GM23338 (cell line): ENCODE results near the gene PRR22. TPM values are rescaled to one million over a fixed set of nuclear protein-coding genes. Genes with fewer than 3 reads are reported as not detected.

ENCODE experiments used
- ATAC-seq: fragments of 200-7000 bp; cut with Tn5 transposase; 3 replicates; pipeline ENCODE4 v1.9.1; 2020
- DNase-seq: peaks from one replicate; pipeline ENCODE4 v3.0.0-alpha.2; 2015; ENCODE audit warnings: low spot score
- H2AFZ ChIP-seq: fragments of 200-600 bp; sonication (generic); 2 replicates; pipeline ENCODE4 v1.8.0; 2016; ENCODE audit warnings: antibody characterized with exemption, mild to moderate bottlenecking, moderate library complexity
- H3F3A ChIP-seq: fragments of 200-600 bp; sonication (generic); replicated peaks from 2 replicates; pipeline ENCODE4 v1.8.0; 2017; ENCODE audit warnings: antibody characterized with exemption, mixed run types, low read depth
- H3K27ac ChIP-seq: fragments of 200-600 bp; sonication (generic); 2 replicates; pipeline ENCODE4 v1.6.1; 2016; ENCODE audit warnings: low read depth
- H3K27me3 ChIP-seq: fragments of 200-600 bp; sonication (generic); 2 replicates; pipeline ENCODE4 v1.8.0; 2016; ENCODE audit warnings: mild to moderate bottlenecking, mixed run types, moderate library complexity; ENCODE audit not compliant: insufficient read depth
- H3K36me3 ChIP-seq: fragments of 200-600 bp; sonication (generic); 2 replicates; pipeline ENCODE4 v1.8.0; 2016; ENCODE audit warnings: mild to moderate bottlenecking; ENCODE audit not compliant: insufficient read depth
- H3K4me1 ChIP-seq: fragments of 200-600 bp; sonication (generic); 2 replicates; pipeline ENCODE4 v1.8.0; 2016; ENCODE audit warnings: mild to moderate bottlenecking, moderate library complexity; ENCODE audit not compliant: insufficient read depth
- H3K4me2 ChIP-seq: fragments of 200-600 bp; sonication (generic); 2 replicates; pipeline ENCODE4 v1.7.1; 2017; ENCODE audit warnings: mixed run types
- H3K4me3 ChIP-seq: fragments of 200-600 bp; sonication (generic); 2 replicates; pipeline ENCODE4 v1.6.1; 2016; ENCODE audit warnings: mixed run types
- H3K79me2 ChIP-seq: fragments of 200-600 bp; sonication (generic); replicated peaks from 2 replicates; pipeline ENCODE4 v1.8.0; 2017; ENCODE audit warnings: mild to moderate bottlenecking; ENCODE audit not compliant: insufficient read depth
- H3K9me2 ChIP-seq: fragments of 200-600 bp; sonication (generic); 2 replicates; pipeline ENCODE4 v1.8.0; 2017; ENCODE audit not compliant: insufficient read depth
- H4K20me1 ChIP-seq: fragments of 200-600 bp; sonication (generic); replicated peaks from 2 replicates; pipeline ENCODE4 v1.8.0; 2017; ENCODE audit warnings: mild to moderate bottlenecking; ENCODE audit not compliant: insufficient read depth
- H3K27ac Mint-ChIP-seq: 2 replicates; pipeline ENCODE4 v1.8.0; 2020; ENCODE audit warnings: inconsistent platforms, mild to moderate bottlenecking, moderate library complexity, mixed read lengths
- H3K27me3 Mint-ChIP-seq: 3 replicates; pipeline ENCODE4 v1.8.0; 2022; ENCODE audit warnings: low read depth, mild to moderate bottlenecking, moderate library complexity, mixed read lengths, inconsistent platforms; ENCODE audit not compliant: insufficient read depth, poor library complexity
- H3K36me3 Mint-ChIP-seq: 3 replicates; pipeline ENCODE4 v1.8.0; 2021; ENCODE audit warnings: low read depth, mild to moderate bottlenecking, inconsistent platforms, moderate library complexity, mixed read lengths
- H3K4me1 Mint-ChIP-seq: 3 replicates; pipeline ENCODE4 v1.8.0; 2020; ENCODE audit warnings: mild to moderate bottlenecking, inconsistent platforms, mixed read lengths
- H3K4me3 Mint-ChIP-seq: 3 replicates; pipeline ENCODE4 v1.8.0; 2021; ENCODE audit warnings: moderate library complexity, mild to moderate bottlenecking, inconsistent platforms, mixed read lengths
- H3K9me3 Mint-ChIP-seq: 3 replicates; pipeline ENCODE4 v1.8.0; 2020; ENCODE audit warnings: moderate library complexity, mild to moderate bottlenecking, inconsistent platforms, mixed read lengths
- CREB1 ChIP-seq: fragments of 250-450 bp; sonication (Bioruptor Pico); IDR thresholded peaks from 2 replicates; pipeline ENCODE4 v1.5.0; 2020; ENCODE audit warnings: low read depth, mild to moderate bottlenecking, moderate library complexity
- EZH2phosphoT487 ChIP-seq: fragments of 200-600 bp; sonication (generic); IDR thresholded peaks from one replicate; pipeline ENCODE4 v1.8.1; 2018; ENCODE audit warnings: antibody characterized with exemption; ENCODE audit not compliant: unreplicated experiment
- JUNB ChIP-seq: IDR thresholded peaks from one replicate; pipeline ENCODE4 v1.6.1; 2016; ENCODE audit warnings: antibody characterized with exemption; ENCODE audit not compliant: unreplicated experiment
- POLR2AphosphoS5 ChIP-seq: IDR thresholded peaks from 2 replicates; pipeline ENCODE4 v1.6.1; 2016; ENCODE audit warnings: antibody characterized with exemption, low read depth
- REST ChIP-seq: IDR thresholded peaks from one replicate; pipeline ENCODE4 v1.6.1; 2018; ENCODE audit warnings: antibody characterized with exemption; ENCODE audit not compliant: unreplicated experiment
- STAT1 ChIP-seq: IDR thresholded peaks from one replicate; pipeline ENCODE4 v1.6.1; 2016; ENCODE audit warnings: antibody characterized with exemption; ENCODE audit not compliant: unreplicated experiment
- ZNF114 ChIP-seq: fragments of 250-450 bp; sonication (Bioruptor Pico); IDR thresholded peaks from 2 replicates; pipeline ENCODE4 v1.5.0; 2020; ENCODE audit warnings: mild to moderate bottlenecking, moderate library complexity
- ZNF331 ChIP-seq: fragments of 250-450 bp; sonication (Bioruptor Pico); IDR thresholded peaks from 2 replicates; pipeline ENCODE4 v1.5.0; 2020; ENCODE audit warnings: low read depth, mild to moderate bottlenecking, moderate library complexity
- ZNF462 ChIP-seq: fragments of 250-450 bp; sonication (Bioruptor Pico); IDR thresholded peaks from 2 replicates; pipeline ENCODE4 v1.5.0; 2020; ENCODE audit warnings: mild to moderate bottlenecking, moderate library complexity
- polyA plus RNA-seq: library from polyadenylated mRNA; unstranded; fragments of >200 nt; fragmentation: Nextera tagmentation; extraction: Ambion mirVana; gene quantifications from 2 replicates; pipeline ENCODE4 v1.2.1, GENCODE V29; 2016
- total RNA-seq: library from RNA; depleted of rRNA; stranded (reverse); fragments of >200 nt; shearing (Covaris generic); gene quantifications from 2 replicates; pipeline ENCODE4 v1.2.3, GENCODE V29; 2014
- TF ChIP-seq, protein P1 (sequence below): IDR thresholded peaks from 2 replicates; pipeline ENCODE4 v1.6.1; 2016; ENCODE audit warnings: antibody characterized with exemption

The PRR22 gene
- total and polyA plus RNA-seq, 2 experiments from 2014 or later = 1.0 to 1.2 TPM

DNA sequence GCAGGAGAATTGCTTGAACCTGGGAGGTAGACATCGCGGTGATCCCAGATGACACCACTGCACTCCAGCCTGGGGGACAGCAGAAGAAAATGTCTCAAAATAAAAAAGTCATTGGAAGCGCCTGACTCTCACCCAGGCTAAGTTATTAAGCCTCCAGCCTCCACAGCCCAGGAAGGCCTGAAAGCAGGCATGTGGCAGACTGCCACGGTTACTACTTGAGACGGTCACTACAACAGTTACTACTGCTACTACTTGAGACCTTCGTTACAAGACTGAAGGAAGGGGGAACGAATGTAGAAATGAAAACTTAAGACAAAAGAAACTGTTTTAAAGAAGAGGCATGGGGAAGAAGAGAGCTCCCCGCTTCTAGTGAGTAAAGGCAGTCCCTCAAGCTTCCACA lies 9.6 kb downstream of the PRR22 start:
- H3K27ac ChIP-seq = no peak overlapping the region
- no peaks in the 10 kb centered on the region for H3K36me3 Mint-ChIP-seq

DNA sequence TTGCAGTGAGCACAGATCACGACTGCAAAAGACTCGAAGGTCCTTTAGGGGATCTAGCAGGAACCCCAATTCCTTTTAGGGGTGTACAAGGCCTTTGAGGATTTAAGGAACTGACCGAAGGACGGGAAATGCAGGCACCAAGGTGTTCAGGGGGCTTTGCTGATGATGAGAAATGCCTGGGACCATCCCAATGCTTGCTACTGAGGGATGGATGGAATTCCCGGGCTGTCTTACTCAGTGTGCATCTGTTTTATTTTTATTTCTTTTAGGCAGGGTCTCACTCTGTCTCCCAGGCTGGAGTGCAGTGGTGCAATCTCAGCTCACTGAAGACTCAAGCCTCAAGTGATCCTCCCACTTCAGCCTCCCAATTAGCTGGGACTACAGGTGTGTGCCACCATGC lies 11.3 kb downstream of the PRR22 start:
- no peak overlapping the region for H3K4me2 ChIP-seq
- H3K27ac ChIP-seq = peak overlapping the region; percentile 81; the same call in 1 of the 2 replicates
- peak overlapping the region; percentile 86 for H2AFZ ChIP-seq
- no peaks in the 10 kb centered on the region for H3K79me2 ChIP-seq
- no peaks in the 10 kb centered on the region for H3K27me3 ChIP-seq
- H3K9me2 ChIP-seq = peaks cover 5% of the 10 kb centered on the region; the same call in 1 of the 2 replicates
- H3K36me3 Mint-ChIP-seq = no peaks in the 10 kb centered on the region
- peak overlapping the region; percentile 70; the same call in 1 of the 2 replicates for H3K27ac Mint-ChIP-seq
- no peaks in the 10 kb centered on the region for H3K36me3 ChIP-seq
- H4K20me1 ChIP-seq = no peaks in the 10 kb centered on the region
- no peaks in the 10 kb centered on the region for H3F3A ChIP-seq
- H3K9me3 Mint-ChIP-seq = peaks cover 7% of the 10 kb centered on the region; the same call in 1 of the 3 replicates
- no peak overlapping the region for H3K4me3 ChIP-seq
- peaks cover 6% of the 10 kb centered on the region for H3K27me3 Mint-ChIP-seq
- DNase-seq (no peak), ATAC-seq (no peak)
- H3K4me1 ChIP-seq = no peaks in the 10 kb centered on the region
- H3K4me3 Mint-ChIP-seq = no peak overlapping the region
- H3K4me1 Mint-ChIP-seq = no peaks in the 10 kb centered on the region
- no peak for TF ChIP-seq ZNF114 (CRISPR knock-in tag)
- no peak for TF ChIP-seq STAT1
- no peak for TF ChIP-seq POLR2AphosphoS5
- TF ChIP-seq EZH2phosphoT487 = no peak
- TF ChIP-seq REST = no peak
- TF ChIP-seq JUNB = no peak
- no peak for TF ChIP-seq ZNF331 (CRISPR knock-in tag)
- TF ChIP-seq, protein P1, sequence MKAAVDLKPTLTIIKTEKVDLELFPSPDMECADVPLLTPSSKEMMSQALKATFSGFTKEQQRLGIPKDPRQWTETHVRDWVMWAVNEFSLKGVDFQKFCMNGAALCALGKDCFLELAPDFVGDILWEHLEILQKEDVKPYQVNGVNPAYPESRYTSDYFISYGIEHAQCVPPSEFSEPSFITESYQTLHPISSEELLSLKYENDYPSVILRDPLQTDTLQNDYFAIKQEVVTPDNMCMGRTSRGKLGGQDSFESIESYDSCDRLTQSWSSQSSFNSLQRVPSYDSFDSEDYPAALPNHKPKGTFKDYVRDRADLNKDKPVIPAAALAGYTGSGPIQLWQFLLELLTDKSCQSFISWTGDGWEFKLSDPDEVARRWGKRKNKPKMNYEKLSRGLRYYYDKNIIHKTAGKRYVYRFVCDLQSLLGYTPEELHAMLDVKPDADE = no peak
- no peak for TF ChIP-seq ZNF462

More for the DNA sequence above, 9.6 kb downstream of the PRR22 start:
- no peak overlapping the region for H3K4me3 ChIP-seq
- TF ChIP-seq EZH2phosphoT487 (no peak), CREB1 (CRISPR knock-in tag) (no peak)
- no peak for ATAC-seq
- no peak overlapping the region for H3K27ac Mint-ChIP-seq
- no peak overlapping the region for H3K4me3 Mint-ChIP-seq
- 0 out of 2 replicates have a peak overlapping the region, but pooled peaks have one; percentile 3 for H2AFZ ChIP-seq
- H3K27me3 Mint-ChIP-seq = peaks cover 4% of the 10 kb centered on the region
- H3K4me2 ChIP-seq = no peak overlapping the region
- H3K9me3 Mint-ChIP-seq = peaks cover 7% of the 10 kb centered on the region; the same call in 1 of the 3 replicates
- H3K4me1 Mint-ChIP-seq = no peaks in the 10 kb centered on the region
- H3K27me3 ChIP-seq = no peaks in the 10 kb centered on the region
- H3K36me3 ChIP-seq = no peaks in the 10 kb centered on the region
- no peaks in the 10 kb centered on the region for H3K4me1 ChIP-seq
- no peaks in the 10 kb centered on the region for H4K20me1 ChIP-seq
- DNase-seq = no peak
- peaks cover 5% of the 10 kb centered on the region; the same call in 1 of the 2 replicates for H3K9me2 ChIP-seq
- H3K79me2 ChIP-seq = no peaks in the 10 kb centered on the region
- H3F3A ChIP-seq = no peaks in the 10 kb centered on the region
